Keratinocyte (primary cell): ENCODE results near the gene COQ8A. TPM values are rescaled to one million over a fixed set of nuclear protein-coding genes. Genes with fewer than 3 reads are reported as not detected.

Source experiments
- DNase-seq: peaks from one replicate; pipeline ENCODE4 v3.0.0-alpha.2; 2011; ENCODE audit warnings: low read depth, missing footprints, low spot score
- FAIRE-seq: peaks from 2 replicates; lab custom pipeline; 2011; peaks lifted over from hg19 to GRCh38; lab: Jason Lieb, UNC
- H2AFZ ChIP-seq: 2 replicates; pipeline ENCODE4 v1.6.0; 2012; ENCODE audit warnings: low read length, control low read depth, inconsistent platforms; ENCODE audit not compliant: control insufficient read depth
- H3K27ac ChIP-seq: 2 replicates; pipeline ENCODE4 v1.5.1; 2011; ENCODE audit warnings: low read length; ENCODE audit not compliant: control insufficient read depth, insufficient read depth
- H3K27me3 ChIP-seq: 3 replicates; pipeline ENCODE4 v1.6.0; 2011; ENCODE audit warnings: low read length; ENCODE audit not compliant: control insufficient read depth, insufficient read depth; ENCODE audit errors: extremely low read depth
- H3K36me3 ChIP-seq, 2 experiments: 2 replicates in 1 of 2; 3 replicates in 1 of 2; pipeline ENCODE4 v1.5.1; 2011; ENCODE audit warnings: low read length in 2 of 2, mild to moderate bottlenecking in 1 of 2; ENCODE audit not compliant: control insufficient read depth in 2 of 2, insufficient read depth in 2 of 2; ENCODE audit errors: extremely low read depth in 1 of 2
- H3K4me1 ChIP-seq: 3 replicates; pipeline ENCODE4 v1.5.1; 2011; ENCODE audit warnings: low read length; ENCODE audit not compliant: control insufficient read depth, insufficient read depth; ENCODE audit errors: extremely low read depth
- H3K4me2 ChIP-seq: 3 replicates; pipeline ENCODE4 v1.6.0; 2011; ENCODE audit warnings: low read depth, low read length; ENCODE audit not compliant: control insufficient read depth, insufficient read depth; ENCODE audit errors: extremely low read depth
- H3K4me3 ChIP-seq, 3 experiments: fragments of 200-600 bp in 1 of 3; sonication (generic) in 1 of 3; 2 replicates in 2 of 3; 3 replicates in 1 of 3; pipeline ENCODE4 v1.5.1; 2011 to 2016; ENCODE audit warnings: low read length in 3 of 3, mild to moderate bottlenecking in 3 of 3, control low read depth in 2 of 3, inconsistent platforms in 1 of 3, low read depth in 1 of 3, mixed read lengths in 1 of 3, mixed run types in 1 of 3, moderate library complexity in 1 of 3; ENCODE audit not compliant: control insufficient read depth in 2 of 3, insufficient read depth in 2 of 3; ENCODE audit errors: extremely low read depth in 1 of 3
- H3K79me2 ChIP-seq: 2 replicates; pipeline ENCODE4 v1.6.0; 2012; ENCODE audit warnings: low read length; ENCODE audit not compliant: control insufficient read depth, insufficient read depth
- H3K9ac ChIP-seq: 3 replicates; pipeline ENCODE4 v1.6.0; 2011; ENCODE audit warnings: low read length; ENCODE audit not compliant: control insufficient read depth, insufficient read depth; ENCODE audit errors: extremely low read depth
- H3K9me1 ChIP-seq: 3 replicates; pipeline ENCODE4 v1.6.0; 2011; ENCODE audit warnings: low read length; ENCODE audit not compliant: control insufficient read depth, insufficient read depth; ENCODE audit errors: extremely low read depth
- H3K9me3 ChIP-seq: 2 replicates; pipeline ENCODE4 v1.5.1; 2012; ENCODE audit warnings: low read depth, low read length; ENCODE audit not compliant: control insufficient read depth
- H4K20me1 ChIP-seq: 3 replicates; pipeline ENCODE4 v1.6.0; 2011; ENCODE audit warnings: low read length; ENCODE audit not compliant: control insufficient read depth, insufficient read depth; ENCODE audit errors: extremely low read depth
- CTCF ChIP-seq, 3 experiments: IDR thresholded peaks in 1 of 3; conservative IDR thresholded peaks in 1 of 3; optimal IDR thresholded peaks in 1 of 3; 2 replicates in 2 of 3; 3 replicates in 1 of 3; pipeline versions ENCODE3 to v1.5.1; 2011; ENCODE audit warnings: low read length in 3 of 3, mild to moderate bottlenecking in 3 of 3, moderate library complexity in 2 of 3, control low read depth in 1 of 3, inconsistent platforms in 1 of 3; ENCODE audit not compliant: insufficient read depth in 2 of 3; ENCODE audit errors: extremely low read depth in 1 of 3
- EZH2 ChIP-seq: IDR thresholded peaks from one replicate; pipeline ENCODE4 v1.6.1; 2012; ENCODE audit warnings: inconsistent platforms, mild to moderate bottlenecking, low read length, moderate library complexity
- dilution Hi-C: fragments of 300-500 bp; cut with MboI; formaldehyde crosslinking; loops from one replicate; pipeline ENCODE4 v1.7.0; 2020; ENCODE audit warnings: low sequenced_read_pairs; ENCODE audit not compliant: extremely low pct_ligation_motif_present
- polyA plus RNA-seq, 5 experiments: library from polyadenylated mRNA; depleted of rRNA in 3 of 5; stranded (reverse) in 3 of 5; stranded (forward) in 1 of 5; unstranded in 1 of 5; fragments of >200 nt; gene quantifications; 1 replicate in 1 of 5; 2 replicates in 3 of 5; 3 replicates in 1 of 5; pipeline versions ENCODE4 v1.2.1 to v1.2.3, GENCODE V29; 2011 to 2012; ENCODE audit warnings: missing spikeins in 2 of 5, low read depth in 1 of 5, low replicate concordance in 1 of 5

The COQ8A gene
- polyA plus RNA-seq, 1 donor (not counting 4 experiments of a cell fraction or from before 2014, with no cell fraction given) = 3.8 TPM

- H3K9me1 ChIP-seq = no peaks in the 10 kb centered on the region
- no peaks in the 10 kb centered on the region for H3K79me2 ChIP-seq
- H4K20me1 ChIP-seq = no peaks in the 10 kb centered on the region
- no peak for TF ChIP-seq EZH2
- no peak for TF ChIP-seq CTCF (optimal IDR thresholded peaks at IDR 0.05 in 1 of 3, IDR thresholded peaks at IDR 0.05 in 1 of 3, conservative IDR thresholded peaks at IDR 0.05 in 1 of 3; ENCODE audit: extremely low read depth in 1 of 3, insufficient read depth in 2 of 3, low read length in 3 of 3)
- H3K27ac ChIP-seq = no peak overlapping the region
- no peak for FAIRE-seq
- no peak for DNase-seq
- no peak overlapping the region for H2AFZ ChIP-seq
- dilution Hi-C loops = no loop called here
- H3K4me2 ChIP-seq = no peak overlapping the region
- no peak overlapping the region for H3K4me3 ChIP-seq
- H3K9ac ChIP-seq = no peak overlapping the region
- H3K4me1 ChIP-seq = no peaks in the 10 kb centered on the region
- no peaks in the 10 kb centered on the region for H3K27me3 ChIP-seq
- H3K36me3 ChIP-seq = peaks cover 0 to 8% of the 10 kb centered on the region in 2 experiments
- no peaks in the 10 kb centered on the region for H3K9me3 ChIP-seq
Measured at GRCh38 chr1:227002531-227003049, 62.5 kb downstream of the COQ8A start.

- no peak for FAIRE-seq
- Histone ChIP-seq H3K4me2 (no peak overlapping the region), H3K9ac (no peak overlapping the region), H3K4me1 (no peaks in the 10 kb centered on the region), H3K36me3 (peaks cover 0 to 8% of the 10 kb centered on the region in 2 experiments), H3K9me3 (no peaks in the 10 kb centered on the region), H3K79me2 (no peaks in the 10 kb centered on the region), H2AFZ (no peak overlapping the region), H4K20me1 (no peaks in the 10 kb centered on the region), H3K27ac (no peak overlapping the region), H3K27me3 (no peaks in the 10 kb centered on the region), H3K4me3 (no peak overlapping the region), H3K9me1 (no peaks in the 10 kb centered on the region)
- no peak for DNase-seq
- TF ChIP-seq CTCF (optimal IDR thresholded peaks at IDR 0.05 in 1 of 3, IDR thresholded peaks at IDR 0.05 in 1 of 3, conservative IDR thresholded peaks at IDR 0.05 in 1 of 3; ENCODE audit: extremely low read depth in 1 of 3, insufficient read depth in 2 of 3, low read length in 3 of 3) = no peak
- dilution Hi-C loops = no loop called here
Measured at GRCh38 chr1:227003165-227003564, 63.1 kb downstream of the COQ8A start.
